Neural cell (in vitro differentiated cells): ENCODE measurements around the gene PCBD1.

ENCODE experiments used
- CTCF ChIP-seq: fragments of 450-650 bp; IDR thresholded peaks from 2 replicates; pipeline ENCODE4 v1.5.1; 2014; ENCODE audit warnings: antibody characterized with exemption, mild to moderate bottlenecking, moderate library complexity; ENCODE audit not compliant: poor library complexity, severe bottlenecking
- EZH2 ChIP-seq: fragments of 200-600, 300-800 bp; shearing (Covaris generic), sonication (generic); IDR thresholded peaks from 2 replicates; pipeline ENCODE4 v1.6.1; 2014; ENCODE audit warnings: antibody characterized with exemption, low read length, borderline replicate concordance, mild to moderate bottlenecking; ENCODE audit not compliant: insufficient read depth, poor library complexity, severe bottlenecking
- SMC3 ChIP-seq: fragments of 450-650 bp; conservative IDR thresholded peaks from 2 replicates; pipeline ENCODE4 v1.6.1; 2014; ENCODE audit warnings: antibody characterized with exemption, mild to moderate bottlenecking, moderate library complexity; ENCODE audit not compliant: poor library complexity

GRCh38 chr10:70863470-70864160 is 24.8 kb downstream of the PCBD1 start:
- no peak for TF ChIP-seq SMC3
- TF ChIP-seq EZH2: no peak
- no peak for TF ChIP-seq CTCF
